ENCODE results near the gene TMEM61.
"Not testable (repeated sequence)": the region's sequence is repeated elsewhere in the genome, so short reads cannot be mapped to it uniquely, and the experiment has no call there.

The TMEM61 gene

DNA sequence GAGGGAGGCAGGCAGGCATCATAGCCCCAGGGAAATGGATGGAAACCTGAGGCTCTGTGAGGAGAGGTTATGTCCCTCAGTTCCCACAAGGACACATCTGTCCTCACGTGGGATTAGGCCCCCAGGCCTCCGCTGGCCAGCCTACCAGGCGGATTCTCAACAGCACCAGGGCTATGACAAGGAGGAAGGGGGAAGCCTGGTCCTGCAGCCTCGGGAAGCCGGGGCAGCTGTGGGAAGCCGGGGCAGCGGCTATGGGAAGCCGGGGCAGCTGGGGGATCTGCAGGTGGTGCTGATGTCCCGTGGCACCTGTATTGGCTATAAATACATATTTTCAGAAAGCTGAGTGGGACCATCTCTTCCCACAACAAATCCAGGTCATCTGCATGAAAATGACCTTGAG, 38.0 kb downstream of the TMEM61 start:
- H3K4me3 ChIP-seq (ENCODE audit: low read depth, low read length): no peak overlapping the region
- TF ChIP-seq, protein P1, sequence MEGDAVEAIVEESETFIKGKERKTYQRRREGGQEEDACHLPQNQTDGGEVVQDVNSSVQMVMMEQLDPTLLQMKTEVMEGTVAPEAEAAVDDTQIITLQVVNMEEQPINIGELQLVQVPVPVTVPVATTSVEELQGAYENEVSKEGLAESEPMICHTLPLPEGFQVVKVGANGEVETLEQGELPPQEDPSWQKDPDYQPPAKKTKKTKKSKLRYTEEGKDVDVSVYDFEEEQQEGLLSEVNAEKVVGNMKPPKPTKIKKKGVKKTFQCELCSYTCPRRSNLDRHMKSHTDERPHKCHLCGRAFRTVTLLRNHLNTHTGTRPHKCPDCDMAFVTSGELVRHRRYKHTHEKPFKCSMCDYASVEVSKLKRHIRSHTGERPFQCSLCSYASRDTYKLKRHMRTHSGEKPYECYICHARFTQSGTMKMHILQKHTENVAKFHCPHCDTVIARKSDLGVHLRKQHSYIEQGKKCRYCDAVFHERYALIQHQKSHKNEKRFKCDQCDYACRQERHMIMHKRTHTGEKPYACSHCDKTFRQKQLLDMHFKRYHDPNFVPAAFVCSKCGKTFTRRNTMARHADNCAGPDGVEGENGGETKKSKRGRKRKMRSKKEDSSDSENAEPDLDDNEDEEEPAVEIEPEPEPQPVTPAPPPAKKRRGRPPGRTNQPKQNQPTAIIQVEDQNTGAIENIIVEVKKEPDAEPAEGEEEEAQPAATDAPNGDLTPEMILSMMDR (IDR thresholded peaks at IDR 0.05; ENCODE audit: borderline replicate concordance, insufficient read depth, low read depth, low read length): no peak

DNA sequence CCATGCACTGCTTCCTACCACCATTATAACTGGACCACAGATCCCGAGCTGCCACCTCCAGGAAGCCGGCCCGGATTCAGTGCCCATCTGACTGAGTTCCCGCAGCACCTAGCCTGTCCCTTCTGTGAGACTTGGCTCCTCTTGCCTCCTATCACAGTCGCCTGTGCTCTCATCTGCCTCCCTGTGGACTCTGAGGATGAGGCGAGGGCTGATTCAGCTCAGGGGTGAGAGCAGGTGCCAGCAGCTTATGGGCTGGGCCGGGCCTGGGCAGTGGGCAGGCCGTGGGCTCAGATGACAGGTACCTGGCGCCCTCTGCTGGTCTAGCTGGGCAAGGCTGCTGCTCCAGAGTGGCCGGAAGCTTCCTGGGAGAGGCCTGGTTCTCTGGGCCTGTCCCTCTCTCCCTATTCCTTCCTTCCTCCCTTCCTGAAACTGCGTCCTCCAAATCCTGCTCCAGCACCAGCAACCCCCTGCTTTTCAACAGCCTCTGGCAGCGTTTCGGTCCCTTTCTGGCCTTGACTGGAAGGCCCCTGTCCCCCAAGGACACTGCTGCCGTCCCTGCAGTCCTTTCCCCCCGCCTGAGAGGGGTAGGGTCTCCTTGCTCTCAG, 41.6 kb downstream of the TMEM61 start:
- TF ChIP-seq, protein P1 (IDR thresholded peaks at IDR 0.05; ENCODE audit: borderline replicate concordance, insufficient read depth, low read depth, low read length): peak; percentile 98

GRCh38 chr1:55024163-55024562, 43.7 kb downstream of the TMEM61 start:
- H3K4me3 ChIP-seq (ENCODE audit: low read depth, low read length): not testable (repeated sequence)

More for the DNA sequence above, 41.6 kb downstream of the TMEM61 start:
- no peak overlapping the region for H3K4me3 ChIP-seq (ENCODE audit: low read depth, low read length)

DNA sequence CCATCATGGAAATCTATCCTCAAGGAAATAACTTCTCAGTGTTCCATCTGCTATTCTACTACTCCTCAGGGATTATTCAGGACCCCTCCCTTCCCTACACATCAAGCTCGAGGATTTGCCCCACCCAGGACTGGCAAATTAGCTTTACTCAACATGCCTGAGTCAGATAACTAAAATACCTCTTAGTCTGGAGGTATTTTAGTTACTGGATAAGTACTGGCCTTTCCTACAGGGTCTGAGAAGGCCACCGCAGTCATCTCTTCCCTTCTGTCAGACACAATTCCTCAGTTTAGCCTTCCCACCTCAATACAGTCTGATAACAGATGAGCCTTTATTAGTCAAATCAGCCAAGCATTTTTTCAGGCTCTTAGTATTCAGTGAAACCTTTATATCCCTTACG, 46.3 kb downstream of the TMEM61 start:
- not testable (repeated sequence) for H3K4me3 ChIP-seq (ENCODE audit: low read depth, low read length)

DNA sequence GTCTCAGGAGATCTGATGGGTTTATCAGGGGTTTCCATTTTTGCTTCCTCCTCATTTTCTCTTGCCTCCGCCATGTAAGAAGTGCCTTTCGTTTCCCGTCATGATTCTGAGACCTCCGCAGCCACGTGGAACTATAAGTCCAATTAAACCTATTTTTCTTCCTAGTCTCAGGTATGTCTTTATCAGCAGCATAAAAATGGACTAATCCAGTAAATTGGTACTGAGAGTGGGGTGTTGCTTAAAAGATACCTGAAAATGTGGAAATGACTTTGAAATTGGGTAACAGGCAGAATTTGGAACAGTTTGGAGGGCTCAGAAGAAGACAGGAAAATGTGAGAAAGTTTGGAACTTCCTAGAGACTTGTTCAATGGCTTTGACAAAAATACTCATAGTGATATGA, 50.7 kb downstream of the TMEM61 start:
- H3K4me3 ChIP-seq (ENCODE audit: low read depth, low read length): not testable (repeated sequence)

- H3K4me3 ChIP-seq (ENCODE audit: low read depth, low read length): no peak overlapping the region
- TF ChIP-seq, protein P1 (IDR thresholded peaks at IDR 0.05; ENCODE audit: borderline replicate concordance, insufficient read depth, low read depth, low read length): no peak
Measured at GRCh38 chr1:55033265-55033614, 52.8 kb downstream of the TMEM61 start.

DNA sequence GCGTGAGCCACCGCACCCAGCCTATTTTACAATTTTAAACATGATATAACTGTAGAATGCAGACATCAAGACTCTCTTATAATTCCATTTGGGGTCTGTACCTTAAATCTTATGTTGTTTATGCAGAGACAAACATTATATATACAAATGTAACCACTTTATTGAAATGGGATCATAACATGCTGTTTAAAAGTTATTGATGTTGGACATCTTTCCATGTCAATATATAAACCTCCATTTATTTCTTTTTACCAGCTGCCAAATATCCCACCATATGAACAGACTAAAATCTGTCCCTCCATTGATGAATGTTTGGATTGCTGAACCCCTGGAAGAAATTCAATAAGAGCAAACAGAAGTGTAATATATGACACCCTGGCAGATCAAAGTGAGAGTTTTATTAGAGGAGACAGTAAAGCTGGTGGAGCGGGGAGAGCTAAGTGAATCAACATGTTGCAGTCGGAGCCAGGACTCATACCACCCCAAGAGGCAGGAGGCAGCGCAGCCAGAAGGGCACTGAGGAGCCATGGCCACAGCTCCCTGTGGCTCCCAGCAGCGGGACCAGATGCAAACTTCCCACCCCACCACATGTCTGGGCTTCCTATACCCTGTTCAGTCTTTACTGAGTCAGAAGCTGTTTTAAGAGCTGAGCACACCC, 54.2 kb downstream of the TMEM61 start:
- H3K4me3 ChIP-seq (ENCODE audit: low read depth, low read length): no peak overlapping the region
- TF ChIP-seq, protein P1 (IDR thresholded peaks at IDR 0.05; ENCODE audit: borderline replicate concordance, insufficient read depth, low read depth, low read length): no peak

DNA sequence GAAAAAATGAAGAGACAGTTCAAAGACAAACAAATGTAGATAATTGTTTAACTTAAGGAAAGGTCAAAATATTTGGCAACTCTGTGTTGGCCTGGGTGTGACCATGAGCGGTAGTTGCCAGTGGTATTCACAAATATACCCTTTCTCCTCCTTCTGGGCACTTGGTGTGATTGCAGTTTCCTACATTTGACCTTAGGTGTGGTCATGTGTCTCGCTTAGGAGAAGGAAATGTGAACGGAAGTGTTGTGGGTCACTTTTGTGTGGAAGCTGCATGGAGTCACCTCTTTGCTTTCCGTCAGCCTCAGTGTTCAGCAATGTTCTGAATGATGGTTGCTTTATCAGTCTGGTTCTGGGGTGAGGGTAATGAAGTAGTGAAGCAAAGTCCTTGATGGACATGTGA, 55.5 kb downstream of the TMEM61 start:
- no peak overlapping the region for H3K4me3 ChIP-seq (ENCODE audit: low read depth, low read length)
- TF ChIP-seq, protein P1 (IDR thresholded peaks at IDR 0.05; ENCODE audit: borderline replicate concordance, insufficient read depth, low read depth, low read length): no peak

Data from GM12875 (cell line).